Esophagus squamous epithelium (tissue), 5 donors: ENCODE measurements around the gene ABHD8. TPM values are rescaled to one million over a fixed set of nuclear protein-coding genes. Genes with fewer than 3 reads are reported as not detected.
A peak's percentile ranks its signal among the peaks of the same experiment; 100 is the strongest.

Experiments
- DNase-seq: peaks from one replicate; lab custom pipeline; 2025; lab: John Stamatoyannopoulos, UW
- H3K27ac ChIP-seq, 4 donors: fragments of 200-600 bp; sonication (generic); one replicate each; pipeline ENCODE4 v1.5.1; 2016 to 2019; ENCODE audit warnings: mild to moderate bottlenecking in 1 of 4
- H3K27me3 ChIP-seq, 4 donors: fragments of 200-600 bp; sonication (generic); 1 replicate in 3 of 4; 2 replicates in 1 of 4; pipeline versions ENCODE4 v1.5.1 to v1.6.0; 2017 to 2021; ENCODE audit warnings: antibody characterized with exemption in 1 of 4
- H3K36me3 ChIP-seq, 3 donors: fragments of 200-600 bp; sonication (generic); one replicate each; pipeline ENCODE4 v1.5.1; 2016 to 2019
- H3K4me1 ChIP-seq, 3 donors: fragments of 200-600 bp; sonication (generic); one replicate each; pipeline ENCODE4 v1.5.1; 2017 to 2019
- H3K4me3 ChIP-seq, 4 donors: fragments of 200-600 bp; sonication (generic); 1 replicate in 3 of 4; 2 replicates in 1 of 4; pipeline ENCODE4 v1.5.1; 2016 to 2019; ENCODE audit warnings: mild to moderate bottlenecking in 2 of 4, moderate library complexity in 1 of 4
- H3K9me3 ChIP-seq, 3 donors: fragments of 200-600 bp; sonication (generic); one replicate each; pipeline ENCODE4 v1.5.1; 2016 to 2019
- CTCF ChIP-seq, 6 experiments: fragments of 450-650 bp in 4 of 6; fragments of 200-600 bp in 2 of 6; sonication (generic) in 2 of 6; IDR thresholded peaks; one replicate each; pipeline ENCODE4 v1.5.1; 2016 to 2019; ENCODE audit warnings: antibody characterized with exemption in 6 of 6, mild to moderate bottlenecking in 4 of 6, moderate library complexity in 4 of 6
- POLR2A ChIP-seq, 4 donors: fragments of 450-650 bp; IDR thresholded peaks; one replicate each; pipeline ENCODE4 v1.6.1; 2017; ENCODE audit warnings: antibody characterized with exemption in 4 of 4, mild to moderate bottlenecking in 4 of 4, moderate library complexity in 3 of 4
- WGBS, 2 donors: methylation state at CpG; one replicate each; pipeline ENCODE4 v1.1.5; 2018; 5-methylcytosine and 5-hydroxymethylcytosine counted together
- intact Hi-C: fragments of 100-400 bp; cut with DNase I; formaldehyde crosslinking; loops from one replicate; pipeline ENCODE4 v1.15.0; 2022
- total RNA-seq, 4 donors: library from RNA; depleted of rRNA; stranded (reverse); fragments of >200 nt; gene quantifications; one replicate each; pipeline ENCODE4 v1.1.0, GENCODE V29; 2016
- donor health status: DM: yes; HTN: yes; CAD: no.

ABHD8 gene
- total RNA-seq, 4 donors from 2014 or later, result 2.0 to 8.4 (median 5.2) TPM

- Histone ChIP-seq H3K27ac (no peak overlapping the region), H3K27me3 (no peaks in the 10 kb centered on the region), H3K4me1 (peaks cover 11 to 49% (median 15%) of the 10 kb centered on the region in 3 donors), H3K36me3 (peaks cover 0 to 22% (median 0%) of the 10 kb centered on the region in 3 donors), H3K9me3 (no peaks in the 10 kb centered on the region), H3K4me3 (no peak overlapping the region)
- no peak for DNase-seq
- 20 to 90% methylated on average over 1 to 2 of the region's 17 CpGs for WGBS, 2 donors
- intact Hi-C loops, result no loop called here
- TF ChIP-seq CTCF (IDR thresholded peaks at IDR 0.05) (no peak), POLR2A (IDR thresholded peaks at IDR 0.05) (no peak)
Measured at GRCh38 chr19:17340871-17341357, 37.7 kb upstream of the ABHD8 start.

- TF ChIP-seq POLR2A (IDR thresholded peaks at IDR 0.05) (no peak), CTCF (IDR thresholded peaks at IDR 0.05) (no peak)
- Histone ChIP-seq H3K36me3 (peaks cover 0 to 22% (median 0%) of the 10 kb centered on the region in 3 donors), H3K27me3 (no peaks in the 10 kb centered on the region), H3K4me3 (no peak overlapping the region), H3K9me3 (no peaks in the 10 kb centered on the region), H3K4me1 (peaks cover 16 to 51% (median 20%) of the 10 kb centered on the region in 3 donors), H3K27ac (no peak overlapping the region)
- intact Hi-C loops, result no loop called here
- 65 to 74% methylated on average over 14 to 18 of the region's 21 CpGs for WGBS, 2 donors
- DNase-seq, result no peak
Measured at GRCh38 chr19:17340302-17340870, 37.2 kb upstream of the ABHD8 start.

GRCh38 chr19:17339088-17339741 lies 36.0 kb upstream of the ABHD8 start:
- H3K4me1 ChIP-seq, result peaks cover 23 to 61% (median 27%) of the 10 kb centered on the region in 3 donors
- no peak overlapping the region for H3K4me3 ChIP-seq
- TF ChIP-seq POLR2A (IDR thresholded peaks at IDR 0.05) (no peak), CTCF (IDR thresholded peaks at IDR 0.05) (no peak)
- no peaks in the 10 kb centered on the region for H3K27me3 ChIP-seq
- no peak for DNase-seq
- H3K9me3 ChIP-seq, result no peaks in the 10 kb centered on the region
- H3K36me3 ChIP-seq, result peaks cover 0 to 22% (median 0%) of the 10 kb centered on the region in 3 donors
- H3K27ac ChIP-seq, result no peak overlapping the region
- WGBS, 2 donors, result 83 to 87% methylated on average over 17 of the region's 34 CpGs
- intact Hi-C loops, result no loop called here

GRCh38 chr19:17338433-17339078 lies 35.3 kb upstream of the ABHD8 start:
- Histone ChIP-seq H3K27me3 (no peaks in the 10 kb centered on the region), H3K4me3 (peak overlapping the region; percentile 57 to 89 (median 77)), H3K27ac (peak overlapping the region in 3 of 4 donors; percentile 87 to 98 (median 96)), H3K36me3 (peaks cover 0 to 21% (median 0%) of the 10 kb centered on the region in 3 donors), H3K9me3 (no peaks in the 10 kb centered on the region), H3K4me1 (peaks cover 30 to 68% (median 33%) of the 10 kb centered on the region in 3 donors)
- intact Hi-C loops, result no loop called here
- DNase-seq, result no peak
- TF ChIP-seq POLR2A (IDR thresholded peaks at IDR 0.05), result no peak
- no peak for TF ChIP-seq CTCF (IDR thresholded peaks at IDR 0.05)
- WGBS, 2 donors, result 83 to 90% methylated on average over 4 to 20 of the region's 30 CpGs
